HG03060 (cell line): ENCODE measurements around the gene NUP50.

Experiments
- ATAC-seq: cut with Tn5 transposase; IDR thresholded peaks from one replicate; pipeline ENCODE4 v1.9.1; 2021; ENCODE audit warnings: low read depth, moderate number of reproducible peaks; ENCODE audit not compliant: unreplicated experiment

Gene NUP50

DNA sequence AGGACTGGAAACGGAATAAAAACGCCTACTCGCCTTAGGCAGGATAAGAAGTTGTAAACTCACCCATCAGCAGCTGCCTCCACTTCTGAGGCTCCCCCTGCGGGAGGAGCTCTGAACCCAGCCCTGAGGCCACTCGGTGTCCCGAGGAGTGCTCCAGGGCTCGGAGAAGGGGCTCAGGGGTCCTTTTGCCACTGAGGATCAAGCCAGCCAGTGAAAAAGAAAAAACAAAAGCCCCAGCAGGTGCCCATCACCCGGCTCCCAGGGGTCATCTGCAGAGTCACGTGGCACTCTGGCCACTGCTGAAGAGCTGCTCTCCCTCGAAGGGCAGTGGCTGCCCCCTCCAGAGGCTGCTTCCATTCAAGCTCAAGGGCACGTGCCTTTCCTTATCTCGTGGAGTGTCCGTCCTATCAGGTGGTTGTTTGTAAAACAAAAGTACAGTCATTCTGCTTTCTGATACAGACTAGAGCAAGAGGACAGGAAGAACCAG is 29.0 kb downstream of the NUP50 start:
- ATAC-seq = no peak

DNA sequence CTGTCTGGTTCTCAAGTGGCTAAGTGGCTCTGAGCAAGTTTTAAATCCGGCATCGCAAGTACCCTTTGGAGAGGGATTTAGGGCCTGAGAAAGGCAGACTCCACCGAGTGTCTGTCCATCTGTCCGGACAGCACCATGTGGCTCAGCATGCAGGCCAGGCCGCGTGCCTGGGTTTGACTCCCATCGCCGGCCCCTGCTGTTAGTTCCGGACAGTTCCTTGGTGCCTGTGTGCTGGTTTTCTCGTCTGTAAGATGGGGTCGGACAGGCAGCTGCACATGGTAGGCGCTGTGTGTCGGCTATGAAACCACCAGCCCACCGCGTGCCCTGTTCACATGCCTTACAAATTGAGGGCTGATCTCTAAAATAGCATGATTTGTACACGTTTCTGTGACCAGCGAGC is 31.0 kb downstream of the NUP50 start:
- ATAC-seq = no peak

GRCh38 chr22:45195616-45196015 is 31.9 kb downstream of the NUP50 start:
- ATAC-seq = no peak

DNA sequence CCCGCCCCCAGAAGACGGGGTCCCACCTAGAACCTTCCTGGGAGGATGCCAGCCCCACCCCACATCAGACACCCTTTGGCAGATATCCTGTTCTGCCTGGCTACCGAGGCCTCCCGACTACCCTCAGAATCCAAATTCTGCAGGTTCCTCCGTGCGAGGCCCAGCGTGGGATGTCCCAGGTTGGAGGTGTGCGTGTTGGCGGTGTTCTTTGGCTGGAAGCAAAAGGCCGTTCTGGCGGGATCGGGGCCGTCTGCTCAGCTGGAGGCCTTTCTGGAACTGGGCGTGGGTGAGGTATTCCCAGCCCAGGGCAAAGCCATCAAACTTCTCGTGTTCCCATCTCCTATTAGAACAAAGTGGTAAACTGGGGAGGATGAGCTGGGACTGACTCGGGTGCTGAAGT is 32.6 kb downstream of the NUP50 start:
- no peak for ATAC-seq

- no peak for ATAC-seq
Observed at GRCh38 chr22:45196926-45197605, 33.3 kb downstream of the NUP50 start.

GRCh38 chr22:45197606-45198462 is 34.1 kb downstream of the NUP50 start:
- ATAC-seq = no peak

GRCh38 chr22:45198463-45198795 is 34.7 kb downstream of the NUP50 start:
- ATAC-seq = no peak

GRCh38 chr22:45199723-45200122 is 36.0 kb downstream of the NUP50 start:
- ATAC-seq = no peak

GRCh38 chr22:45200230-45200629 is 36.5 kb downstream of the NUP50 start:
- ATAC-seq = no peak

- no peak for ATAC-seq
Observed at GRCh38 chr22:45200860-45201511, 37.3 kb downstream of the NUP50 start.

DNA sequence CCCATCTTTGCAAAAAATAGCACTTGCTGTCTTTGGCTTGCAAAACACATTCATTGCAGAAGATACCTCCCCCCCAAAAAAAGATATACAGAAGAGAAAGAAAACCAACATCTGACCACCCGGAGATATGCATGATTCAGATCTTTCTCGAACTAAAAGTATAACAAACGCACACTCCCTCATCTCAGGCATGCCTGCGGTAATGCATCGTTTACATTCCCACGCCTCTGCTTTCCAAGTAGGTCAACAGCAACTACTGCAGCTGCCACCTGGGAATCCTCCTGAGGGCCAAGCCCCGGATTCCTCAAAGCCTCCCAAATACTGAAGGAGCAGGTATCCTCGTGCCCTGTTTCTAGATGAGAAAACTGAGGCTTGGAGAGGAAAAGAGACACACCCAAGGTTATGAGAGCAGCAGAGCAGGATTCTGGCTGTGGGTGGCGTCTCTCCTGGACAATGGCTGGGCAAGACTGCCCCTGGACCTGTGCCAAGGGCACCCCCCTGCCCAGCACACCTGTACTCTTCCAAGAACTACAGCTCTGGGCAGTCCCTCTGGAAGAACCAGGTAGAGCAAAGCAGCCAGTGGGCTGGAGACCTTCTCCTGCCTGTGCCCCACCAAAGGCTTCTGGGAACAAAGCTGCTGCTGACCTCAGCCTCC is 38.1 kb downstream of the NUP50 start:
- ATAC-seq = no peak

GRCh38 chr22:45202333-45203149 is 38.8 kb downstream of the NUP50 start:
- no peak for ATAC-seq

DNA sequence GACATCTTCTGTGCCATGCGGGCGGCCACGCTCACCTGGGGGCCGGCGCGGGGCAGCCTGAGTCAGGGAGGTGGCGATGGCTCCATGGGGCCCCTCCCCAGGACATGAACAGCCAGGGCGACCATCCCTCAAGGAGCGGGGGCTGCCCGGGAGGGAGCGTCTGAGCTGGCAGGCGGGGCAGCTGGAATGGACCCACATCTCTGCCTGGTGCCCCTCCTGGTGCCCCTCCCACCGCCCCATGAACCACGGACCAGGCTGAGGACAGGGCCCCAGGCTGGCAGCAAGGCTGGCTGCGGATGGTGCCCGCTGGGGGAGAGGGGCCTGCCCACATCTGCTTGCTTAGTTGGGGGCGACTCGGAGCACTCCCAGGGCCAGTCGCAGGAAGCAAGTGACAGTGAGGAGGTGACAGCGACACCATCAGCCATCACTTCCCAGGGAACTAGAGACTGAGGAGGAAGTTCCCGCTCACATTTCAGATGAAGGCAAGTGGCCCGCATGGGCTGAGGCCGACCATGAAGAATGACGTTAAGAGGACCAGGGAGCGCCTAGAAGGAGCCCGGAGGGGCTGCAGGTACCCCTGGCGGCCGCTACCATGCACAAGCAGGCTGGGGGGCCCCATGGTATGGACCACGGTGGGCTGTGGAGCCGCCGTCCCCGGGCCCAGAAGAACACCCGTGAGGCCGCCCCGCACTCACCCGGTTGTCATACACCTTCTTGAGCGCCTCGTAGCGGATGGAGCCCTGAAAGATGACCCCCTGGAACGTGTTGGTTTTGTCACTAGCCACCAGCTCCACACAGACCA is 39.6 kb downstream of the NUP50 start:
- no peak for ATAC-seq

- no peak for ATAC-seq
Observed at GRCh38 chr22:45204241-45204640, 40.5 kb downstream of the NUP50 start.

GRCh38 chr22:45204819-45205218 is 41.1 kb downstream of the NUP50 start:
- ATAC-seq = no peak

- no peak for ATAC-seq
Observed at GRCh38 chr22:45205276-45205925, 41.7 kb downstream of the NUP50 start.

GRCh38 chr22:45206233-45206632 is 42.5 kb downstream of the NUP50 start:
- no peak for ATAC-seq

GRCh38 chr22:45207533-45207932 is 43.8 kb downstream of the NUP50 start:
- ATAC-seq = no peak
